CD4-positive, alpha-beta memory T cell (primary cell): Measurements from ENCODE around the gene TMEM135. TPM values are rescaled to one million over a fixed set of nuclear protein-coding genes. Genes with fewer than 3 reads are reported as not detected.

ENCODE experiments used
- CTCF ChIA-PET: fragments of 350-600 bp; sonication (Branson Sonifier 250); formaldehyde crosslinking; loops from one replicate; lab custom pipeline; 2021; ENCODE audit warnings: inconsistent platforms; ENCODE audit not compliant: partially characterized antibody; lab: Charles Lee
- POLR2A ChIA-PET: fragments of 350-600 bp; sonication (Branson Sonifier 250); formaldehyde crosslinking; loops from one replicate; lab custom pipeline; 2021; ENCODE audit not compliant: partially characterized antibody; lab: Charles Lee
- DNase-seq, 5 donors: peaks; one replicate each; pipeline versions ENCODE4 v3.0.0 to v3.0.0-alpha.2; 2020 to 2022; ENCODE audit warnings: mixed read lengths in 1 of 5
- H3K27ac ChIP-seq: one replicate; pipeline ENCODE4 v1.7.0; 2013; ENCODE audit warnings: low read depth, low read length
- H3K27me3 ChIP-seq: 2 replicates; pipeline ENCODE4 v1.7.0; 2013; ENCODE audit warnings: mild to moderate bottlenecking, low read length, moderate library complexity; ENCODE audit not compliant: insufficient read depth
- H3K36me3 ChIP-seq: 2 replicates; pipeline ENCODE4 v1.7.0; 2013; ENCODE audit warnings: mild to moderate bottlenecking, low read length, moderate library complexity; ENCODE audit not compliant: insufficient read depth
- H3K4me1 ChIP-seq: 2 replicates; pipeline ENCODE4 v1.7.0; 2013; ENCODE audit warnings: mild to moderate bottlenecking, low read length, moderate library complexity; ENCODE audit not compliant: insufficient read depth
- H3K4me3 ChIP-seq, 2 donors: one replicate each; pipeline ENCODE4 v1.7.0; 2013; ENCODE audit warnings: low read length in 2 of 2, mild to moderate bottlenecking in 1 of 2
- H3K9me3 ChIP-seq, 2 donors: one replicate each; pipeline ENCODE4 v1.7.0; 2013; ENCODE audit warnings: low read length in 2 of 2, control low read depth in 1 of 2; ENCODE audit not compliant: control insufficient read depth in 1 of 2
- H3K27ac Mint-ChIP-seq, 7 donors: one replicate each; pipeline ENCODE4 v1.8.0; 2020 to 2021; ENCODE audit warnings: mixed read lengths in 7 of 7, mild to moderate bottlenecking in 6 of 7, inconsistent platforms in 3 of 7, moderate library complexity in 3 of 7
- H3K27me3 Mint-ChIP-seq, 2 donors: one replicate each; pipeline ENCODE4 v1.8.0; 2020 to 2021; ENCODE audit warnings: mixed read lengths in 2 of 2
- H3K36me3 Mint-ChIP-seq, 2 donors: one replicate each; pipeline ENCODE4 v1.8.0; 2020 to 2021; ENCODE audit warnings: mixed read lengths in 2 of 2, inconsistent platforms in 1 of 2, mild to moderate bottlenecking in 1 of 2
- H3K4me1 Mint-ChIP-seq, 4 donors: one replicate each; pipeline ENCODE4 v1.8.0; 2020 to 2021; ENCODE audit warnings: mixed read lengths in 4 of 4, mild to moderate bottlenecking in 1 of 4
- H3K4me3 Mint-ChIP-seq, 8 donors: one replicate each; pipeline ENCODE4 v1.8.0; 2020 to 2021; ENCODE audit warnings: mixed read lengths in 8 of 8, mild to moderate bottlenecking in 7 of 8, moderate library complexity in 6 of 8, inconsistent platforms in 3 of 8
- H3K9me3 Mint-ChIP-seq, 8 donors: one replicate each; pipeline ENCODE4 v1.8.0; 2020 to 2021; ENCODE audit warnings: mixed read lengths in 8 of 8, mild to moderate bottlenecking in 5 of 8, inconsistent platforms in 3 of 8, moderate library complexity in 1 of 8
- intact Hi-C: fragments of 100-400 bp; cut with micrococcal nuclease; formaldehyde crosslinking; loops from one replicate; pipeline ENCODE4 v1.15.1; 2023
- polyA plus RNA-seq, 2 donors: library from polyadenylated mRNA; unstranded; fragments of 300-500 nt; fragmentation: Illumina TruSeq; gene quantifications; one replicate each; pipeline ENCODE4 v1.2.3, GENCODE V29; 2021
- total RNA-seq, 2 experiments: library from RNA; stranded (reverse); gene quantifications; one replicate each; pipeline ENCODE4 v1.2.3, GENCODE V29; 2021

TMEM135 gene
- total and polyA plus RNA-seq, 4 experiments from 2014 or later, result 6.6 to 12.4 (median 10.2) TPM

DNA sequence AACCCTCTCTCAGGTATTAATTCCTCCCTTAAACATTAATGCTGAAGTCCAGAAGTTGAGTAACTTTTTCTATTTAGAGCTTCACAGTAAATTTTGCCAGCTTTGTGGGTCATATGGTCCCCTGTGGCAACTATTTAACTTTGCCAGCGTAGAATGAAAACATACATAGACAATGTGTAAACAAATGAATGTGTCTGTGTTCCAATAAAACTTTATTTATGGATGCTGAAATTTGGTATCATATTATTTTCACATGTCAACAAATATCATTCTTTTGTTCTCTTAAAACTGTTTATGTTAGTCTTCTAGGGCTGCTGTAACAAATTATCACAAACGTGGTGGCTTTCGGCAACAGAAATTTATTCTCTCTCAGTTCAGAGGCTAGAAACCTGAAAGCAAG, 85.1 kb downstream of the TMEM135 start:
- Mint-ChIP-seq H3K4me3 (no peak overlapping the region), H3K27me3 (no peaks in the 10 kb centered on the region), H3K4me1 (peaks cover 2 to 10% (median 6%) of the 10 kb centered on the region in 4 donors), H3K9me3 (no peaks in the 10 kb centered on the region), H3K36me3 (peaks cover 3% of the 10 kb centered on the region in 2 donors), H3K27ac (no peak overlapping the region)
- H3K36me3 ChIP-seq, result no peaks in the 10 kb centered on the region
- no peak overlapping the region for H3K27ac ChIP-seq
- ChIA-PET CTCF (no interaction called here), POLR2A (no interaction called here)
- H3K4me3 ChIP-seq, result no peak overlapping the region
- no peaks in the 10 kb centered on the region for H3K9me3 ChIP-seq
- DNase-seq, result no peak
- no peaks in the 10 kb centered on the region for H3K27me3 ChIP-seq
- H3K4me1 ChIP-seq, result no peaks in the 10 kb centered on the region
- intact Hi-C loops, result no loop called here

GRCh38 chr11:87125257-87125656, 87.5 kb downstream of the TMEM135 start:
- Histone ChIP-seq H3K36me3 (no peaks in the 10 kb centered on the region), H3K27me3 (no peaks in the 10 kb centered on the region), H3K9me3 (no peaks in the 10 kb centered on the region), H3K4me1 (no peaks in the 10 kb centered on the region), H3K27ac (no peak overlapping the region), H3K4me3 (no peak overlapping the region)
- Mint-ChIP-seq H3K9me3 (no peaks in the 10 kb centered on the region), H3K27me3 (no peaks in the 10 kb centered on the region), H3K4me3 (no peak overlapping the region), H3K4me1 (peaks cover 0 to 8% (median 4%) of the 10 kb centered on the region in 4 donors), H3K27ac (no peak overlapping the region), H3K36me3 (peaks cover 0 to 3% of the 10 kb centered on the region in 2 donors)
- ChIA-PET POLR2A (no interaction called here), CTCF (interaction anchor here (1.3 to 1.6 kb wide), 2 partner anchors 9 to 28 kb away, joined by 3 to 4 read pairs; no protein-coding TSS in a partner anchor)
- DNase-seq, result no peak
- intact Hi-C loops, result no loop called here

- intact Hi-C loops, result no loop called here
These were observed 89.4 kb downstream of the TMEM135 start for GRCh38 chr11:87127101-87127500.

GRCh38 chr11:87128372-87128771, 90.6 kb downstream of the TMEM135 start:
- no peak overlapping the region for H3K27ac Mint-ChIP-seq

More at GRCh38 chr11:87127101-87127500, 89.4 kb downstream of the TMEM135 start:
- H3K4me1 ChIP-seq, result no peaks in the 10 kb centered on the region
- ChIA-PET POLR2A (no interaction called here), CTCF (no interaction called here)
- H3K4me3 ChIP-seq, result no peak overlapping the region
- DNase-seq, result no peak
- no peaks in the 10 kb centered on the region for H3K36me3 ChIP-seq
- Mint-ChIP-seq H3K36me3 (no peaks in the 10 kb centered on the region), H3K4me3 (no peak overlapping the region), H3K9me3 (no peaks in the 10 kb centered on the region), H3K4me1 (peaks cover 0 to 8% (median 3%) of the 10 kb centered on the region in 4 donors), H3K27ac (no peak overlapping the region), H3K27me3 (no peaks in the 10 kb centered on the region)
- no peak overlapping the region for H3K27ac ChIP-seq
- H3K9me3 ChIP-seq, result no peaks in the 10 kb centered on the region
- no peaks in the 10 kb centered on the region for H3K27me3 ChIP-seq

GRCh38 chr11:87134524-87135106, 96.9 kb downstream of the TMEM135 start:
- intact Hi-C loops, result no loop called here
- H3K27me3 Mint-ChIP-seq, result no peaks in the 10 kb centered on the region
- POLR2A ChIA-PET, result no interaction called here
- peaks cover 16 to 21% of the 10 kb centered on the region in 2 donors for H3K36me3 Mint-ChIP-seq
- Histone ChIP-seq H3K4me1 (no peaks in the 10 kb centered on the region), H3K4me3 (no peak overlapping the region), H3K27ac (no peak overlapping the region), H3K36me3 (no peaks in the 10 kb centered on the region), H3K9me3 (no peaks in the 10 kb centered on the region), H3K27me3 (no peaks in the 10 kb centered on the region)
- DNase-seq, result no peak
- CTCF ChIA-PET, result interaction anchor here (0.8 to 1.4 kb wide), 2 partner anchors 9 to 37 kb away, joined by 3 to 4 read pairs; no protein-coding TSS in a partner anchor
- peaks cover 0 to 14% (median 10%) of the 10 kb centered on the region in 8 donors for H3K9me3 Mint-ChIP-seq
- no peak overlapping the region for H3K27ac Mint-ChIP-seq
- no peak overlapping the region for H3K4me3 Mint-ChIP-seq
- H3K4me1 Mint-ChIP-seq, result peaks cover 0 to 4% (median 2%) of the 10 kb centered on the region in 4 donors

More at GRCh38 chr11:87128372-87128771, 90.6 kb downstream of the TMEM135 start:
- Histone ChIP-seq H3K4me3 (no peak overlapping the region), H3K9me3 (no peaks in the 10 kb centered on the region), H3K27ac (no peak overlapping the region), H3K4me1 (no peaks in the 10 kb centered on the region), H3K36me3 (no peaks in the 10 kb centered on the region), H3K27me3 (no peaks in the 10 kb centered on the region)
- intact Hi-C loops, result no loop called here
- Mint-ChIP-seq H3K4me1 (peaks cover 0 to 8% (median 4%) of the 10 kb centered on the region in 4 donors), H3K9me3 (no peaks in the 10 kb centered on the region), H3K36me3 (no peaks in the 10 kb centered on the region), H3K4me3 (no peak overlapping the region), H3K27me3 (no peaks in the 10 kb centered on the region)
- POLR2A ChIA-PET, result no interaction called here
- DNase-seq, result no peak
- CTCF ChIA-PET, result no interaction called here

GRCh38 chr11:87136236-87136635, 98.5 kb downstream of the TMEM135 start:
- peaks cover 0 to 22% (median 13%) of the 10 kb centered on the region in 8 donors for H3K9me3 Mint-ChIP-seq
- CTCF ChIA-PET, result no interaction called here

DNA sequence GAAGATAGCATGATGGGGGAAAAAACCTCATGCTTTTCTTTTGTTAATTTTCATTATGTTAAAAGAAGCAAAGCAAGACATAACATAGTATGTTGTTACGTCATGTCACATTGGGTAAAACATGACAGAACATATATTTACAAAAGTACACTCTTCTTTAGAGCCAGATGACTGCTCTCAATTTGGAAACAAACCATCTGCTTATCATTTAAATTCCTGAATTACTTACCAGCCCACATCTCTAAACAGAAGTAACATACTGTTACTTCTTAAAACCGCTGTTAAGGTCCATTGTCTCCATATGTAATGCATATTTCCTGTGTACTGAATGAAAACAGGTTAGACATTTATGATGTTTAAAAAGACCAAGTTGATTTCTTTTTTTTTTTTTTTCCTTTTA, 100.0 kb downstream of the TMEM135 start:
- CTCF ChIA-PET, result no interaction called here

More at GRCh38 chr11:87136236-87136635, 98.5 kb downstream of the TMEM135 start:
- H3K4me1 Mint-ChIP-seq, result peaks cover 0 to 4% (median under 1%) of the 10 kb centered on the region in 4 donors
- no peak overlapping the region for H3K4me3 ChIP-seq
- DNase-seq, result no peak
- H3K27me3 ChIP-seq, result no peaks in the 10 kb centered on the region
- no peaks in the 10 kb centered on the region for H3K36me3 ChIP-seq
- H3K4me1 ChIP-seq, result no peaks in the 10 kb centered on the region
- no peak overlapping the region for H3K4me3 Mint-ChIP-seq
- H3K9me3 ChIP-seq, result no peaks in the 10 kb centered on the region
- POLR2A ChIA-PET, result interaction anchor here (0.5 kb wide), 1 partner anchor 41 kb away, joined by 3 read pairs; no protein-coding TSS in a partner anchor
- H3K27ac ChIP-seq, result no peak overlapping the region
- H3K36me3 Mint-ChIP-seq, result peaks cover 18 to 28% of the 10 kb centered on the region in 2 donors
- no peaks in the 10 kb centered on the region for H3K27me3 Mint-ChIP-seq
- intact Hi-C loops, result no loop called here
- no peak overlapping the region for H3K27ac Mint-ChIP-seq

More for the DNA sequence above, 100.0 kb downstream of the TMEM135 start:
- Histone ChIP-seq H3K36me3 (no peaks in the 10 kb centered on the region), H3K27me3 (no peaks in the 10 kb centered on the region), H3K4me3 (no peak overlapping the region), H3K4me1 (no peaks in the 10 kb centered on the region), H3K9me3 (no peaks in the 10 kb centered on the region), H3K27ac (no peak overlapping the region)
- H3K27ac Mint-ChIP-seq, result no peak overlapping the region
- DNase-seq, result no peak
- H3K36me3 Mint-ChIP-seq, result peaks cover 18 to 28% of the 10 kb centered on the region in 2 donors
- H3K4me1 Mint-ChIP-seq, result peaks cover 4 to 9% (median 7%) of the 10 kb centered on the region in 4 donors
- POLR2A ChIA-PET, result no interaction called here
- H3K27me3 Mint-ChIP-seq, result no peaks in the 10 kb centered on the region
- peaks cover 0 to 22% (median 13%) of the 10 kb centered on the region in 8 donors for H3K9me3 Mint-ChIP-seq
- no peak overlapping the region for H3K4me3 Mint-ChIP-seq
- intact Hi-C loops, result no loop called here
